Caco-2 (cell line): ENCODE data around the gene NXN. TPM values are rescaled to one million over a fixed set of nuclear protein-coding genes. Genes with fewer than 3 reads are reported as not detected.

ENCODE experiments used
- BruUV-seq: library from RNA; stranded (reverse); fragments of 400-500 nt; replicated peaks from 2 replicates; lab custom pipeline; 2021; lab: Mats Ljungman, UMichigan
- CTCF ChIA-PET: fragments of 300-600 bp; sonication (Branson Sonifier 250); formaldehyde crosslinking; loops from one replicate; lab custom pipeline; 2022; ENCODE audit warnings: antibody characterized with exemption; lab: Charles Lee
- POLR2A ChIA-PET: fragments of 300-600 bp; sonication (Branson Sonifier 250); formaldehyde crosslinking; loops from one replicate; lab custom pipeline; 2022; ENCODE audit warnings: antibody characterized with exemption; lab: Charles Lee
- DNase-seq, 2 experiments: peaks; one replicate each; pipeline versions ENCODE4 v3.0.0 to v3.0.0-alpha.2; 2020 to 2022
- H3K27me3 ChIP-seq: replicated peaks from 2 replicates; pipeline ENCODE4 v1.6.0; 2011; ENCODE audit warnings: low read length; ENCODE audit not compliant: control insufficient read depth, insufficient read depth
- H3K36me3 ChIP-seq: 2 replicates; pipeline ENCODE4 v1.5.1; 2011; ENCODE audit warnings: low read length; ENCODE audit not compliant: control insufficient read depth, insufficient read depth
- H3K4me1 ChIP-seq: fragments of 250-450 bp; sonication (Bioruptor Pico); 2 replicates; pipeline ENCODE4 v1.5.1; 2020; ENCODE audit warnings: mild to moderate bottlenecking
- H3K4me3 ChIP-seq: 2 replicates; pipeline ENCODE4 v1.5.1; 2011; ENCODE audit warnings: low read depth, mild to moderate bottlenecking, control low read depth, low read length
- H3K9me3 ChIP-seq: fragments of 250-450 bp; sonication (Bioruptor Pico); 2 replicates; pipeline ENCODE4 v1.5.1; 2020; ENCODE audit warnings: mild to moderate bottlenecking, moderate library complexity
- H3K27ac Mint-ChIP-seq: one replicate; pipeline ENCODE4 v1.8.0; 2022; ENCODE audit warnings: mixed read lengths; ENCODE audit not compliant: unreplicated experiment
- H3K27me3 Mint-ChIP-seq: one replicate; pipeline ENCODE4 v1.8.0; 2022; ENCODE audit warnings: mixed read lengths; ENCODE audit not compliant: insufficient read depth, unreplicated experiment
- H3K36me3 Mint-ChIP-seq: one replicate; pipeline ENCODE4 v1.8.0; 2022; ENCODE audit warnings: mild to moderate bottlenecking, mixed read lengths; ENCODE audit not compliant: insufficient read depth, unreplicated experiment
- H3K4me1 Mint-ChIP-seq: one replicate; pipeline ENCODE4 v1.8.0; 2022; ENCODE audit warnings: low read depth, mixed read lengths; ENCODE audit not compliant: unreplicated experiment
- H3K4me3 Mint-ChIP-seq: one replicate; pipeline ENCODE4 v1.8.0; 2022; ENCODE audit warnings: mild to moderate bottlenecking, moderate library complexity, mixed read lengths; ENCODE audit not compliant: unreplicated experiment
- H3K9me3 Mint-ChIP-seq: one replicate; pipeline ENCODE4 v1.8.0; 2022; ENCODE audit warnings: mixed read lengths; ENCODE audit not compliant: unreplicated experiment
- CTCF ChIP-seq, 2 experiments: fragments of 200-600 bp in 1 of 2; IDR thresholded peaks; 1 replicate in 1 of 2; 2 replicates in 1 of 2; pipeline versions ENCODE4 v1.5.1 to v1.8.0; 2011 to 2022; ENCODE audit warnings: antibody characterized with exemption in 1 of 2, control low read depth in 1 of 2, inconsistent platforms in 1 of 2, low read depth in 1 of 2, low read length in 1 of 2, mild to moderate bottlenecking in 1 of 2, moderate library complexity in 1 of 2; ENCODE audit not compliant: insufficient read depth in 1 of 2, severe bottlenecking in 1 of 2, unreplicated experiment in 1 of 2
- intact Hi-C: fragments of 100-400 bp; cut with micrococcal nuclease; formaldehyde crosslinking; loops from one replicate; pipeline ENCODE4 v1.10.0; 2022; ENCODE audit not compliant: unreplicated experiment
- total RNA-seq: library from RNA; stranded (reverse); gene quantifications from 2 replicates; pipeline ENCODE4 v1.2.3, GENCODE V29; 2022

Gene NXN
- total RNA-seq, 1 experiment from 2014 or later: 76.7 TPM

- no peak for DNase-seq
- Histone ChIP-seq H3K27me3 (no peaks in the 10 kb centered on the region), H3K36me3 (no peaks in the 10 kb centered on the region; the same call in 1 of the 2 replicates), H3K4me3 (no peak overlapping the region), H3K9me3 (no peaks in the 10 kb centered on the region), H3K4me1 (no peaks in the 10 kb centered on the region)
- ChIA-PET POLR2A (no interaction called here), CTCF (no interaction called here)
- H3K36me3 Mint-ChIP-seq: peaks cover 26% of the 10 kb centered on the region
- no peak for TF ChIP-seq CTCF (IDR thresholded peaks at IDR 0.05; ENCODE audit: insufficient read depth in 1 of 2, low read depth in 1 of 2, low read length in 1 of 2, severe bottlenecking in 1 of 2, unreplicated experiment in 1 of 2)
- H3K4me3 Mint-ChIP-seq: no peak overlapping the region
- no TSS peak for BruUV-seq
- intact Hi-C loops: no loop called here
- H3K27ac Mint-ChIP-seq: no peak overlapping the region
- H3K27me3 Mint-ChIP-seq: no peaks in the 10 kb centered on the region
- no peaks in the 10 kb centered on the region for H3K9me3 Mint-ChIP-seq
- no peaks in the 10 kb centered on the region for H3K4me1 Mint-ChIP-seq
These were observed 181.3 kb downstream of the NXN start for GRCh38 chr17:798246-798645.

- no peaks in the 10 kb centered on the region for H3K27me3 Mint-ChIP-seq
- ChIA-PET CTCF (no interaction called here), POLR2A (no interaction called here)
- H3K27ac Mint-ChIP-seq: no peak overlapping the region
- H3K9me3 Mint-ChIP-seq: no peaks in the 10 kb centered on the region
- BruUV-seq: no TSS peak
- H3K4me1 ChIP-seq: no peaks in the 10 kb centered on the region
- peaks cover 28% of the 10 kb centered on the region for H3K36me3 Mint-ChIP-seq
- no peak overlapping the region for H3K4me3 ChIP-seq
- intact Hi-C loops: no loop called here
- DNase-seq: no peak
- no peaks in the 10 kb centered on the region for H3K27me3 ChIP-seq
- no peak for TF ChIP-seq CTCF (IDR thresholded peaks at IDR 0.05; ENCODE audit: insufficient read depth in 1 of 2, low read depth in 1 of 2, low read length in 1 of 2, severe bottlenecking in 1 of 2, unreplicated experiment in 1 of 2)
- H3K9me3 ChIP-seq: no peaks in the 10 kb centered on the region
- no peaks in the 10 kb centered on the region for H3K36me3 ChIP-seq
- no peak overlapping the region for H3K4me3 Mint-ChIP-seq
- no peaks in the 10 kb centered on the region for H3K4me1 Mint-ChIP-seq
These were observed 182.2 kb downstream of the NXN start for GRCh38 chr17:797236-797840.

DNA sequence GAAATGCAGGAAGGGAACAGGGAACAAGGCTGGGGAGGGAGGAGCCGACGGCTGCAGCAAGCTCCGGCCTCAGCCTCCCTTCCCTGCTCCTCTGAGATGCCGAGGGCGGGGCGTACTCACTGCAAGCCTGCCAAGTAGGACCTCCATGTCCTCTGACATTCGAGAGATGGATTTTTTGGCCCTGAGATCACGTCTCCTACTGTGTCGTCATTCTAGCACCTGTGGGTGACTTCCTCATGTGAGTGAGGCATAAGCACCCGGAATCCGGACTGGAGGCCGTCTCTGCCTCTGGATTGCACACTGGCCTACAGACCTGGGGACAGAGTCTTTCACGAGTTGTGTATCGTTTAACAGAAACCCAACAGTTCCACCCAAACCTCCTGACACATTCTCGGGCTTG lies 183.0 kb downstream of the NXN start:
- H3K4me3 ChIP-seq: no peak overlapping the region
- ChIA-PET POLR2A (no interaction called here), CTCF (no interaction called here)
- no peak for TF ChIP-seq CTCF (IDR thresholded peaks at IDR 0.05; ENCODE audit: insufficient read depth in 1 of 2, low read depth in 1 of 2, low read length in 1 of 2, severe bottlenecking in 1 of 2, unreplicated experiment in 1 of 2)
- H3K27me3 ChIP-seq: no peaks in the 10 kb centered on the region
- H3K4me1 ChIP-seq: no peaks in the 10 kb centered on the region
- Mint-ChIP-seq H3K9me3 (no peaks in the 10 kb centered on the region), H3K27ac (no peak overlapping the region), H3K27me3 (no peaks in the 10 kb centered on the region), H3K36me3 (peaks cover 35% of the 10 kb centered on the region), H3K4me3 (no peak overlapping the region), H3K4me1 (no peaks in the 10 kb centered on the region)
- BruUV-seq: no TSS peak
- DNase-seq: no peak
- H3K9me3 ChIP-seq: no peaks in the 10 kb centered on the region
- no peaks in the 10 kb centered on the region for H3K36me3 ChIP-seq
- intact Hi-C loops: no loop called here
